OCI-LY1 (cell line): Measurements from ENCODE around the gene HTT.

Experiments
- CTCF ChIP-seq: fragments of 200-600 bp; sonication (generic), shearing (Covaris generic); IDR thresholded peaks from 2 replicates; pipeline ENCODE4 v1.5.1; 2017; ENCODE audit warnings: mild to moderate bottlenecking, antibody characterized with exemption, low read length, moderate library complexity, mixed read lengths
- EZH2 ChIP-seq: fragments of 200-600 bp; sonication (generic), shearing (Covaris generic); IDR thresholded peaks from 2 replicates; pipeline ENCODE4 v1.8.0; 2017; ENCODE audit warnings: borderline replicate concordance, mixed run types, mild to moderate bottlenecking, antibody characterized with exemption, low read length, moderate library complexity, mixed read lengths

GRCh38 chr4:3225071-3225850, 150.8 kb downstream of the HTT start:
- no peak for TF ChIP-seq CTCF
- no peak for TF ChIP-seq EZH2
